HepG2 (cell line): ENCODE results near the gene CBFA2T2. TPM values are rescaled to one million over a fixed set of nuclear protein-coding genes. Genes with fewer than 3 reads are reported as not detected.

ENCODE experiments used
- AGO2 ChIP-seq: fragments of 200-400 bp; formaldehyde crosslinking; optimal IDR thresholded peaks from 2 replicates; pipeline ENCODE3; 2017; ENCODE audit warnings: mild to moderate bottlenecking, low read depth, low read length, moderate library complexity
- DZIP1 ChIP-seq: sonication (generic); formaldehyde crosslinking; IDR thresholded peaks from 2 replicates; pipeline ENCODE4 v1.5.0; 2020; ENCODE audit warnings: mild to moderate bottlenecking, missing genetic modification reagents
- EP300 ChIP-seq, 3 experiments: sonication (generic) in 1 of 3; formaldehyde crosslinking in 1 of 3; IDR thresholded peaks; 2 replicates each; pipeline versions ENCODE4 v1.5.1 to v1.6.1; 2011 to 2020; ENCODE audit warnings: low read depth in 2 of 3, low read length in 2 of 3, borderline replicate concordance in 1 of 3, improper control_type of control experiment in 1 of 3, mild to moderate bottlenecking in 1 of 3, missing genetic modification reagents in 1 of 3, moderate library complexity in 1 of 3
- NFATC3 ChIP-seq: sonication (generic); formaldehyde crosslinking; IDR thresholded peaks from 2 replicates; pipeline ENCODE4 v1.5.1; 2020; ENCODE audit warnings: mild to moderate bottlenecking, missing genetic modification reagents
- SNAPC2 ChIP-seq: sonication (generic); formaldehyde crosslinking; IDR thresholded peaks from 2 replicates; pipeline ENCODE4 v1.8.1; 2022; ENCODE audit warnings: mild to moderate bottlenecking, missing genetic modification reagents
- ZBTB26 ChIP-seq: IDR thresholded peaks from 2 replicates; pipeline ENCODE4 v1.6.1; 2016; ENCODE audit warnings: missing compliant biosample characterization, missing genetic modification reagents, borderline replicate concordance
- ZNF766 ChIP-seq: sonication (generic); formaldehyde crosslinking; IDR thresholded peaks from 2 replicates; pipeline ENCODE4 v1.5.0; 2020; ENCODE audit warnings: missing genetic modification reagents, borderline replicate concordance
- polyA plus RNA-seq, 8 experiments: library from polyadenylated mRNA; depleted of rRNA in 3 of 8; stranded (reverse) in 7 of 8; unstranded in 1 of 8; fragments of >200 nt; fragmentation: Illumina TruSeq in 4 of 8; extraction: Trizol in 4 of 8; gene quantifications; 2 replicates each; pipeline versions ENCODE4 v1.2.1 to v1.2.3, GENCODE V29; 2011 to 2016; ENCODE audit warnings: low read depth in 4 of 8, missing spikeins in 1 of 8, mixed read lengths in 1 of 8; ENCODE audit not compliant: insufficient read depth in 1 of 8
- total RNA-seq, 5 experiments: library from RNA; depleted of rRNA; stranded (reverse); fragments of >200 nt; fragmentation: Illumina TruSeq; extraction: Trizol; gene quantifications; 2 replicates each; pipeline ENCODE4 v1.2.3, GENCODE V29; 2016; ENCODE audit warnings: low read depth in 1 of 5
- TF ChIP-seq, protein P1 (sequence below): sonication (generic); formaldehyde crosslinking; IDR thresholded peaks from 2 replicates; pipeline ENCODE4 v1.5.0; 2020; ENCODE audit warnings: missing genetic modification reagents
- TF ChIP-seq, protein P2 (sequence below): sonication (generic); formaldehyde crosslinking; IDR thresholded peaks from 2 replicates; pipeline ENCODE4 v1.4.0; 2020; ENCODE audit warnings: missing genetic modification reagents

Gene CBFA2T2
- total and polyA plus RNA-seq, 2 of the 13 experiments (the other 11 are each of a cell fraction or from before 2014, with no cell fraction given), result 6.3 to 21.2 TPM

DNA sequence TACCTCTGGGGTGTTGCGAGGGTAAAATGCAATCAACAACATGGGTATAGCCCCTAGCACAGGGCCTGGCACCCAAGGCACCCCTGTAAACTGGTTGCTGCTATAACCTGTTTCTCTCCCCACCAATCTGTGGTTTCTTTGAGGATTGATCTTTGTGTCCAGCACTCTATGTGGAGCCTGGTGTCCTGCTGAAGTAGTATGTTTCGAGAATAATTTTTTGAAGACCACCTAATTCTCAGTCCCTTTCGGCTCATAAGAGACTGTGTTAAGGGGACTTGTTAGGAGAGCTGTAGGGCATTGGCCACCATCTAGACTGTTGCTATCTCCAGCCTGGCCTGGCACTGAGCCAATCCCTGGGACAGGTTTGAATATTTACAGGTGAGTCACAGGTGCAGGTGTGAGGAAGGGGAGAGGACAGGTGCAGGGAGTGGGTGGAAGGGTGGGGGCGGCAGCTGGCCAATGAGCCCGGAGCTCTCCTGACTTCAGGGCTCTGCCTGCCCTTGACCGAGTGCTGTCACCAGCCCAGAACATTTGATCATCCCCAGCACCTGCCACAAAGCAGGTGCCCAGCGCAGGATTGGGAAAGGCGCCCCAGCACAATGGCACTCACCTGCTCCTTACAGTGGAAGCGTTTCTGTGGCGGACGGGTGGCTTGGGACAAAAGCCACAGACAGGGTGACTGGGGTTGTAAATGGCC lies 164.2 kb downstream of the CBFA2T2 start (continued):
- TF ChIP-seq ZBTB26 (CRISPR knock-in tag) (no peak), AGO2 (peak; percentile 88), DZIP1 (CRISPR knock-in tag) (peak; percentile 11; the same call in 1 of the 2 replicates), EP300 (IDR thresholded peaks at IDR 0.05; ENCODE audit: low read depth in 2 of 2, low read length in 2 of 2) (no peak), EP300 (CRISPR knock-in tag; IDR thresholded peaks at IDR 0.05; ENCODE audit: borderline replicate concordance) (peak; percentile 10; the same call in 1 of the 2 replicates), SNAPC2 (CRISPR knock-in tag) (0 out of 2 replicates have a peak, but pooled peaks have one; percentile 65), NFATC3 (CRISPR knock-in tag) (no peak), ZNF766 (CRISPR knock-in tag) (0 out of 2 replicates have a peak, but pooled peaks have one; percentile 26)
- TF ChIP-seq, protein P1, sequence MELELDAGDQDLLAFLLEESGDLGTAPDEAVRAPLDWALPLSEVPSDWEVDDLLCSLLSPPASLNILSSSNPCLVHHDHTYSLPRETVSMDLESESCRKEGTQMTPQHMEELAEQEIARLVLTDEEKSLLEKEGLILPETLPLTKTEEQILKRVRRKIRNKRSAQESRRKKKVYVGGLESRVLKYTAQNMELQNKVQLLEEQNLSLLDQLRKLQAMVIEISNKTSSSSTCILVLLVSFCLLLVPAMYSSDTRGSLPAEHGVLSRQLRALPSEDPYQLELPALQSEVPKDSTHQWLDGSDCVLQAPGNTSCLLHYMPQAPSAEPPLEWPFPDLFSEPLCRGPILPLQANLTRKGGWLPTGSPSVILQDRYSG (CRISPR knock-in tag), result 0 out of 2 replicates have a peak, but pooled peaks have one; percentile 16
- TF ChIP-seq, protein P2, sequence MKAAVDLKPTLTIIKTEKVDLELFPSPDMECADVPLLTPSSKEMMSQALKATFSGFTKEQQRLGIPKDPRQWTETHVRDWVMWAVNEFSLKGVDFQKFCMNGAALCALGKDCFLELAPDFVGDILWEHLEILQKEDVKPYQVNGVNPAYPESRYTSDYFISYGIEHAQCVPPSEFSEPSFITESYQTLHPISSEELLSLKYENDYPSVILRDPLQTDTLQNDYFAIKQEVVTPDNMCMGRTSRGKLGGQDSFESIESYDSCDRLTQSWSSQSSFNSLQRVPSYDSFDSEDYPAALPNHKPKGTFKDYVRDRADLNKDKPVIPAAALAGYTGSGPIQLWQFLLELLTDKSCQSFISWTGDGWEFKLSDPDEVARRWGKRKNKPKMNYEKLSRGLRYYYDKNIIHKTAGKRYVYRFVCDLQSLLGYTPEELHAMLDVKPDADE, result no peak
- TF ChIP-seq, all 625 proteins: peak for 45
